ENCODE results near the gene RO60.
A peak's percentile ranks its signal among the peaks of the same experiment; 100 is the strongest.

DNA sequence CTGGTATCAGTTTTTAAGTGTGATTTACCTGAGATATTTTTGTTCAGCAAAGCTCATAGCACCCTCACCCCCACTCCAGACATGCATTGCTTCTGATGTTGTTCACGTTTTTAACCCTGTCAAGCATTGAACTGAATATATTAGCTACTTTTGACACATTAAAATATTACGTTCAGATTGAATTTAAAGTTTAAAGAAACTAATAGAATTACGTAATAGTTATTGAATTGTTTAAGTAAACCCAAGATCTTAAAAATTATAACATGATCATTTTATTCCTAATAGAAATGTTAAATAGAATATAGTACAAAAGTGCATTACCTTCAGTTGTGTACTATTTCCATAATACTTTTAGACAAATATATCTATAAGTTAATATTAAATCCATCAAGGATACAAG is 26.9 kb downstream of the RO60 start:
- TF ChIP-seq CTCF (conservative IDR thresholded peaks at IDR 0.05; ENCODE audit: low read depth, low read length) (no peak), RAD21 (IDR thresholded peaks at IDR 0.05; ENCODE audit: low read length) (no peak), POLR2A (IDR thresholded peaks at IDR 0.05; ENCODE audit: low read depth, low read length) (no peak), RFX5 (IDR thresholded peaks at IDR 0.05; ENCODE audit: low read depth, low read length) (no peak), CEBPB (IDR thresholded peaks at IDR 0.05; ENCODE audit: low read depth, low read length) (peak; percentile 58), CHD1 (IDR thresholded peaks at IDR 0.05; ENCODE audit: low read depth, low read length) (no peak), MAFK (IDR thresholded peaks at IDR 0.05; ENCODE audit: low read depth, low read length) (no peak), RCOR1 (IDR thresholded peaks at IDR 0.05; ENCODE audit: insufficient replicate concordance, low read length) (no peak), SMC3 (IDR thresholded peaks at IDR 0.05; ENCODE audit: low read depth, low read length) (no peak), ELK1 (IDR thresholded peaks at IDR 0.05; ENCODE audit: borderline replicate concordance, low read depth, low read length) (no peak), MXI1 (IDR thresholded peaks at IDR 0.05; ENCODE audit: borderline replicate concordance, low read depth, low read length) (no peak), MAZ (IDR thresholded peaks at IDR 0.05; ENCODE audit: borderline replicate concordance, low read depth, low read length) (no peak)
- TF ChIP-seq, protein P1, sequence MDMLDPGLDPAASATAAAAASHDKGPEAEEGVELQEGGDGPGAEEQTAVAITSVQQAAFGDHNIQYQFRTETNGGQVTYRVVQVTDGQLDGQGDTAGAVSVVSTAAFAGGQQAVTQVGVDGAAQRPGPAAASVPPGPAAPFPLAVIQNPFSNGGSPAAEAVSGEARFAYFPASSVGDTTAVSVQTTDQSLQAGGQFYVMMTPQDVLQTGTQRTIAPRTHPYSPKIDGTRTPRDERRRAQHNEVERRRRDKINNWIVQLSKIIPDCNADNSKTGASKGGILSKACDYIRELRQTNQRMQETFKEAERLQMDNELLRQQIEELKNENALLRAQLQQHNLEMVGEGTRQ (IDR thresholded peaks at IDR 0.05; ENCODE audit: low read depth, low read length): no peak
